GM23338 (cell line): Measurements from ENCODE around the gene ODR4.

Experiments
- CREB1 ChIP-seq: fragments of 250-450 bp; sonication (Bioruptor Pico); IDR thresholded peaks from 2 replicates; pipeline ENCODE4 v1.5.0; 2020; ENCODE audit warnings: low read depth, mild to moderate bottlenecking, moderate library complexity
- CTCF ChIP-seq, 2 experiments: fragments of 200-600 bp in 1 of 2; sonication (generic) in 1 of 2; conservative IDR thresholded peaks; 2 replicates each; pipeline versions ENCODE4 v1.5.1 to v1.6.1; 2016 to 2017; ENCODE audit warnings: antibody characterized with exemption in 2 of 2, low read depth in 2 of 2, mild to moderate bottlenecking in 2 of 2, moderate library complexity in 1 of 2
- ETS1 ChIP-seq: IDR thresholded peaks from 2 replicates; pipeline ENCODE4 v1.6.1; 2016; ENCODE audit warnings: antibody characterized with exemption
- POLR2AphosphoS5 ChIP-seq: IDR thresholded peaks from 2 replicates; pipeline ENCODE4 v1.6.1; 2016; ENCODE audit warnings: antibody characterized with exemption, low read depth
- REST ChIP-seq: IDR thresholded peaks from one replicate; pipeline ENCODE4 v1.6.1; 2018; ENCODE audit warnings: antibody characterized with exemption; ENCODE audit not compliant: unreplicated experiment

- TF ChIP-seq REST (no peak), ETS1 (no peak), CTCF (conservative IDR thresholded peaks at IDR 0.05; ENCODE audit: low read depth in 2 of 2) (no peak), CREB1 (no peak), POLR2AphosphoS5 (no peak)
These were observed 38.1 kb upstream of the ODR4 start for GRCh38 chr1:186337554-186337953.
